HEK293 (cell line): Measurements from ENCODE around the gene CFAP221.

ENCODE experiments used
- CTCF ChIP-seq: fragments of 450-650 bp; formaldehyde crosslinking; IDR thresholded peaks from 2 replicates; pipeline ENCODE4 v1.5.1; 2016; ENCODE audit warnings: missing biosample characterization, missing genetic modification characterization
- GLIS1 ChIP-seq: fragments of 450-650 bp; formaldehyde crosslinking; IDR thresholded peaks from 2 replicates; pipeline ENCODE4 v1.5.1; 2016; ENCODE audit warnings: missing biosample characterization, missing genetic modification characterization
- IKZF3 ChIP-seq: fragments of 450-650 bp; IDR thresholded peaks from 2 replicates; pipeline ENCODE4 v1.5.0; 2018; ENCODE audit warnings: missing biosample characterization, mild to moderate bottlenecking, missing genetic modification characterization, moderate library complexity
- INSM2 ChIP-seq: fragments of 450-650 bp; formaldehyde crosslinking; IDR thresholded peaks from 2 replicates; pipeline ENCODE4 v1.5.1; 2016; ENCODE audit warnings: missing biosample characterization, missing genetic modification characterization
- KLF1 ChIP-seq: fragments of 450-650 bp; formaldehyde crosslinking; IDR thresholded peaks from 2 replicates; pipeline ENCODE4 v1.5.1; 2016; ENCODE audit warnings: missing biosample characterization, missing genetic modification characterization
- KLF17 ChIP-seq: fragments of 450-650 bp; formaldehyde crosslinking; IDR thresholded peaks from 2 replicates; pipeline ENCODE4 v1.5.1; 2016; ENCODE audit warnings: missing biosample characterization, missing genetic modification characterization
- KLF7 ChIP-seq: fragments of 450-650 bp; formaldehyde crosslinking; IDR thresholded peaks from 2 replicates; pipeline ENCODE4 v1.5.1; 2016; ENCODE audit warnings: missing biosample characterization, missing genetic modification characterization, borderline replicate concordance
- KLF8 ChIP-seq: fragments of 450-650 bp; formaldehyde crosslinking; IDR thresholded peaks from 2 replicates; pipeline ENCODE4 v1.5.1; 2016; ENCODE audit warnings: missing biosample characterization, missing genetic modification characterization
- PBX3 ChIP-seq: sonication (generic); formaldehyde crosslinking; IDR thresholded peaks from 2 replicates; pipeline ENCODE4 v1.8.1; 2022; ENCODE audit warnings: mild to moderate bottlenecking, moderate library complexity, missing genetic modification reagents
- TRIM28 ChIP-seq: IDR thresholded peaks from 2 replicates; pipeline ENCODE4 v1.6.1; 2011; ENCODE audit warnings: low read length, control low read depth, borderline replicate concordance
- ZFP37 ChIP-seq: fragments of 450-650 bp; formaldehyde crosslinking; IDR thresholded peaks from 2 replicates; pipeline ENCODE4 v1.5.1; 2016; ENCODE audit warnings: missing biosample characterization, missing genetic modification characterization
- ZIC2 ChIP-seq: fragments of 450-650 bp; formaldehyde crosslinking; IDR thresholded peaks from 2 replicates; pipeline ENCODE4 v1.5.1; 2016; ENCODE audit warnings: missing biosample characterization, missing genetic modification characterization
- ZNF239 ChIP-seq: fragments of 450-650 bp; formaldehyde crosslinking; IDR thresholded peaks from 2 replicates; pipeline ENCODE4 v1.5.1; 2016; ENCODE audit warnings: missing biosample characterization, missing genetic modification characterization
- ZNF274 ChIP-seq, 2 experiments: fragments of 200-500 bp in 1 of 2; fragments of 450-650 bp in 1 of 2; sonication (Bioruptor generic) in 1 of 2; formaldehyde crosslinking in 1 of 2; IDR thresholded peaks; 2 replicates each; pipeline versions ENCODE4 v1.5.1 to v1.6.1; 2014 to 2016; ENCODE audit warnings: borderline replicate concordance in 1 of 2, inconsistent platforms in 1 of 2, low read length in 1 of 2, missing biosample characterization in 1 of 2, missing genetic modification characterization in 1 of 2
- ZNF324 ChIP-seq: fragments of 450-650 bp; formaldehyde crosslinking; IDR thresholded peaks from 2 replicates; pipeline ENCODE4 v1.5.1; 2016; ENCODE audit warnings: missing biosample characterization, missing genetic modification characterization
- ZNF398 ChIP-seq: fragments of 450-650 bp; formaldehyde crosslinking; IDR thresholded peaks from 2 replicates; pipeline ENCODE4 v1.5.1; 2017; ENCODE audit warnings: missing biosample characterization, missing genetic modification characterization
- ZNF423 ChIP-seq: fragments of 450-650 bp; formaldehyde crosslinking; IDR thresholded peaks from 2 replicates; pipeline ENCODE4 v1.5.1; 2016; ENCODE audit warnings: missing biosample characterization, missing genetic modification characterization
- ZNF610 ChIP-seq: fragments of 450-650 bp; formaldehyde crosslinking; IDR thresholded peaks from 2 replicates; pipeline ENCODE4 v1.5.1; 2016; ENCODE audit warnings: missing biosample characterization, missing genetic modification characterization, borderline replicate concordance
- ZNF654 ChIP-seq: fragments of 450-650 bp; formaldehyde crosslinking; IDR thresholded peaks from 2 replicates; pipeline ENCODE4 v1.5.1; 2016; ENCODE audit warnings: low read depth, missing biosample characterization, missing genetic modification characterization
- ZNF701 ChIP-seq: fragments of 450-650 bp; formaldehyde crosslinking; IDR thresholded peaks from 2 replicates; pipeline ENCODE4 v1.5.1; 2016; ENCODE audit warnings: missing biosample characterization, missing genetic modification characterization
- ZSCAN30 ChIP-seq: fragments of 450-650 bp; IDR thresholded peaks from 2 replicates; pipeline ENCODE4 v1.5.1; 2018; ENCODE audit warnings: missing biosample characterization, mild to moderate bottlenecking, missing genetic modification characterization, moderate library complexity

Gene CFAP221

GRCh38 chr2:119702918-119703401, 158.7 kb downstream of the CFAP221 start (continued):
- TF ChIP-seq PBX3 (CRISPR knock-in tag) (peak; percentile 77; the same call in 1 of the 2 replicates), TRIM28 (peak; percentile 14; the same call in 1 of the 2 replicates), IKZF3 (peak; percentile 68), KLF17 (peak; percentile 56; the same call in 1 of the 2 replicates), CTCF (tag by site-specific recombination) (peak; percentile 84; the same call in 1 of the 2 replicates), GLIS1 (tag by site-specific recombination) (peak; percentile 51), ZNF701 (tag by site-specific recombination) (no peak), ZIC2 (peak; percentile 36; the same call in 1 of the 2 replicates), ZNF398 (tag by site-specific recombination) (no peak), ZNF274 (IDR thresholded peaks at IDR 0.05; ENCODE audit: low read length) (no peak), ZNF274 (tag by site-specific recombination; IDR thresholded peaks at IDR 0.05; ENCODE audit: borderline replicate concordance) (no peak), KLF8 (tag by site-specific recombination) (0 out of 2 replicates have a peak, but pooled peaks have one; percentile 17), ZNF654 (tag by site-specific recombination) (peak; percentile 78), KLF7 (tag by site-specific recombination) (peak; percentile 80; the same call in 1 of the 2 replicates), ZFP37 (tag by site-specific recombination) (no peak), ZNF324 (tag by site-specific recombination) (no peak), ZNF423 (tag by site-specific recombination) (no peak), INSM2 (tag by site-specific recombination) (no peak), ZSCAN30 (tag by site-specific recombination) (peak; percentile 68), ZNF610 (tag by site-specific recombination) (no peak), ZNF239 (tag by site-specific recombination) (no peak), KLF1 (tag by site-specific recombination) (peak; percentile 55; the same call in 1 of the 2 replicates)
